ENCODE measurements around the gene LPP.

The LPP gene

GRCh38 chr3:188299068-188299467 lies 145.1 kb downstream of the LPP start:
- no peak for DNase-seq (ENCODE audit: low read depth)

GRCh38 chr3:188299708-188300107 lies 145.8 kb downstream of the LPP start:
- DNase-seq (ENCODE audit: low read depth): no peak

- no peak for DNase-seq (ENCODE audit: low read depth)
Observed at GRCh38 chr3:188301147-188301546, 147.2 kb downstream of the LPP start.

GRCh38 chr3:188303286-188303799 lies 149.4 kb downstream of the LPP start:
- no peak for DNase-seq (ENCODE audit: low read depth)

GRCh38 chr3:188303823-188304222 lies 149.9 kb downstream of the LPP start:
- no peak for DNase-seq (ENCODE audit: low read depth)

GRCh38 chr3:188304501-188304900 lies 150.5 kb downstream of the LPP start:
- DNase-seq (ENCODE audit: low read depth): no peak

GRCh38 chr3:188305220-188305619 lies 151.3 kb downstream of the LPP start:
- no peak for DNase-seq (ENCODE audit: low read depth)

GRCh38 chr3:188306435-188307005 lies 152.6 kb downstream of the LPP start:
- no peak for DNase-seq (ENCODE audit: low read depth)

- DNase-seq (ENCODE audit: low read depth): no peak
Observed at GRCh38 chr3:188309437-188310269, 155.7 kb downstream of the LPP start.

GRCh38 chr3:188310270-188310710 lies 156.3 kb downstream of the LPP start:
- DNase-seq (ENCODE audit: low read depth): no peak

- DNase-seq (ENCODE audit: low read depth): no peak
Observed at GRCh38 chr3:188315553-188315952, 161.6 kb downstream of the LPP start.

- no peak for DNase-seq (ENCODE audit: low read depth)
Observed at GRCh38 chr3:188316021-188316722, 162.2 kb downstream of the LPP start.

GRCh38 chr3:188316723-188317070 lies 162.7 kb downstream of the LPP start:
- DNase-seq (ENCODE audit: low read depth): no peak

GRCh38 chr3:188319569-188319968 lies 165.6 kb downstream of the LPP start:
- DNase-seq (ENCODE audit: low read depth): no peak

GRCh38 chr3:188320757-188321156 lies 166.8 kb downstream of the LPP start:
- DNase-seq (ENCODE audit: low read depth): peak; percentile 40

- DNase-seq (ENCODE audit: low read depth): no peak
Observed at GRCh38 chr3:188321258-188321657, 167.3 kb downstream of the LPP start.

GRCh38 chr3:188322135-188322887 lies 168.4 kb downstream of the LPP start:
- no peak for DNase-seq (ENCODE audit: low read depth)

GRCh38 chr3:188323067-188323842 lies 169.3 kb downstream of the LPP start:
- DNase-seq (ENCODE audit: low read depth): no peak

GRCh38 chr3:188326111-188326510 lies 172.2 kb downstream of the LPP start:
- no peak for DNase-seq (ENCODE audit: low read depth)

- DNase-seq (ENCODE audit: low read depth): no peak
Observed at GRCh38 chr3:188326968-188327367, 173.0 kb downstream of the LPP start.

GRCh38 chr3:188327433-188327832 lies 173.5 kb downstream of the LPP start:
- DNase-seq (ENCODE audit: low read depth): no peak

All from GM04504 (cell line).